HCT116 (cell line): Measurements from ENCODE around the gene THADA. TPM values are rescaled to one million over a fixed set of nuclear protein-coding genes. Genes with fewer than 3 reads are reported as not detected.

Experiments used
- ATAC-seq: fragments of 200-7000 bp; cut with Tn5 transposase; 2 replicates; pipeline ENCODE4 v1.9.1; 2020; ENCODE audit warnings: mild to moderate bottlenecking, moderate library complexity
- BruUV-seq: library from RNA; stranded (reverse); fragments of 400-500 nt; replicated peaks from 2 replicates; lab custom pipeline; 2021; lab: Mats Ljungman, UMichigan
- CTCF ChIA-PET: fragments of 300-600 bp; sonication (Branson Sonifier 250); formaldehyde crosslinking; loops from one replicate; lab custom pipeline; 2021; ENCODE audit warnings: antibody characterized with exemption; lab: Charles Lee
- POLR2A ChIA-PET: fragments of 300-600, 350-600 bp; sonication (Branson Sonifier 250); formaldehyde crosslinking; loops from one replicate; lab custom pipeline; 2021; ENCODE audit warnings: antibody characterized with exemption; lab: Charles Lee
- RAD21 ChIA-PET, 2 experiments: fragments of 300-600 bp; sonication (Branson Sonifier 250); formaldehyde crosslinking; loops; one replicate each; lab custom pipeline; 2023; ENCODE audit warnings: low total read pairs in 2 of 2; ENCODE audit not compliant: uncharacterized antibody in 2 of 2, unreplicated experiment in 2 of 2, low non-redundant PET in 1 of 2; lab: Charles Lee
- DNase-seq: peaks from one replicate; pipeline ENCODE4 v3.0.0-alpha.2; 2010; ENCODE audit warnings: low read depth, low spot score
- H2AFZ ChIP-seq: fragments of 200-600 bp; shearing (Covaris generic), sonication (generic); 2 replicates; pipeline ENCODE4 v1.6.1; 2017; ENCODE audit warnings: low read depth, mixed run types, mixed read lengths, antibody characterized with exemption, low read length; ENCODE audit not compliant: poor library complexity, severe bottlenecking
- H3K27ac ChIP-seq: 2 replicates; pipeline ENCODE4 v1.5.1; 2012; ENCODE audit warnings: low read depth, low read length
- H3K27me3 ChIP-seq: fragments of 200-600 bp; sonication (generic); 2 replicates; pipeline ENCODE4 v1.6.1; 2016; ENCODE audit warnings: mixed run types, low read length, mixed read lengths; ENCODE audit not compliant: insufficient read depth
- H3K36me3 ChIP-seq, 2 experiments: fragments of 200-500 bp in 1 of 2; fragments of 200-600 bp in 1 of 2; sonication (Bioruptor generic) in 1 of 2; sonication (generic) in 1 of 2; 2 replicates each; pipeline versions ENCODE4 v1.5.1 to v1.6.1; 2014 to 2016; ENCODE audit warnings: low read length in 2 of 2, inconsistent platforms in 1 of 2, mixed read lengths in 1 of 2, mixed run types in 1 of 2; ENCODE audit not compliant: insufficient read depth in 2 of 2, control insufficient read depth in 1 of 2
- H3K4me1 ChIP-seq, 2 experiments: fragments of 200-600 bp in 1 of 2; sonication (generic) in 1 of 2; 2 replicates each; pipeline versions ENCODE4 v1.5.1 to v1.6.1; 2012 to 2017; ENCODE audit warnings: low read length in 2 of 2, inconsistent platforms in 1 of 2, mild to moderate bottlenecking in 1 of 2, mixed read lengths in 1 of 2, mixed run types in 1 of 2, moderate library complexity in 1 of 2; ENCODE audit not compliant: insufficient read depth in 2 of 2, control insufficient read depth in 1 of 2
- H3K4me2 ChIP-seq: fragments of 200-600 bp; sonication (generic); 2 replicates; pipeline ENCODE4 v1.6.1; 2017; ENCODE audit warnings: mixed run types, low read length, mixed read lengths
- H3K4me3 ChIP-seq, 2 experiments: fragments of 200-600 bp in 1 of 2; sonication (generic) in 1 of 2; replicated peaks in 1 of 2; 2 replicates each; pipeline ENCODE4 v1.5.1; 2011 to 2016; ENCODE audit warnings: low read length in 2 of 2, control low read depth in 1 of 2, low read depth in 1 of 2, mild to moderate bottlenecking in 1 of 2, mixed read lengths in 1 of 2, mixed run types in 1 of 2
- H3K79me2 ChIP-seq: fragments of 200-600 bp; sonication (generic); 2 replicates; pipeline ENCODE4 v1.6.1; 2017; ENCODE audit warnings: mild to moderate bottlenecking, mixed run types, low read length, moderate library complexity, mixed read lengths; ENCODE audit not compliant: insufficient read depth
- H3K9ac ChIP-seq: fragments of 200-600 bp; sonication (generic); 2 replicates; pipeline ENCODE4 v1.6.1; 2016; ENCODE audit warnings: low read length, mixed read lengths
- H3K9me2 ChIP-seq: fragments of 200-600 bp; sonication (generic), shearing (Covaris generic); 2 replicates; pipeline ENCODE4 v1.6.1; 2017; ENCODE audit warnings: mixed run types, mild to moderate bottlenecking, moderate library complexity; ENCODE audit not compliant: insufficient read depth
- H3K9me3 ChIP-seq, 2 experiments: fragments of 200-500 bp in 1 of 2; fragments of 200-600 bp in 1 of 2; sonication (Bioruptor generic) in 1 of 2; sonication (generic) in 1 of 2; 2 replicates each; pipeline ENCODE4 v1.6.1; 2014 to 2017; ENCODE audit warnings: low read length in 2 of 2, mixed read lengths in 2 of 2, inconsistent platforms in 1 of 2, low read depth in 1 of 2, mild to moderate bottlenecking in 1 of 2, mixed run types in 1 of 2, moderate library complexity in 1 of 2; ENCODE audit not compliant: control insufficient read depth in 1 of 2, insufficient read depth in 1 of 2
- H4K20me1 ChIP-seq: fragments of 200-600 bp; sonication (generic), shearing (Covaris generic); 2 replicates; pipeline ENCODE4 v1.6.1; 2017; ENCODE audit warnings: mixed run types, mild to moderate bottlenecking, moderate library complexity; ENCODE audit not compliant: insufficient read depth
- CEBPB ChIP-seq: IDR thresholded peaks from 2 replicates; pipeline ENCODE4 v1.6.1; 2012; ENCODE audit warnings: low read depth
- EGR1 ChIP-seq: IDR thresholded peaks from 2 replicates; pipeline ENCODE4 v1.6.1; 2012; ENCODE audit warnings: low read depth
- POLR2A ChIP-seq: IDR thresholded peaks from 2 replicates; pipeline ENCODE4 v1.7.0; 2011; ENCODE audit warnings: borderline replicate concordance; ENCODE audit not compliant: insufficient read depth, insufficient read length; ENCODE audit errors: extremely low read depth
- RAD21 ChIP-seq: IDR thresholded peaks from 2 replicates; pipeline ENCODE4 v1.6.1; 2012; ENCODE audit warnings: low read depth, mild to moderate bottlenecking
- SIN3A ChIP-seq: IDR thresholded peaks from 2 replicates; pipeline ENCODE4 v1.6.1; 2012; ENCODE audit warnings: low read depth
- SP1 ChIP-seq: IDR thresholded peaks from 2 replicates; pipeline ENCODE4 v1.6.1; 2012; ENCODE audit warnings: low read depth
- SRF ChIP-seq: IDR thresholded peaks from 2 replicates; pipeline ENCODE4 v1.6.1; 2012; ENCODE audit warnings: low read depth
- ZNF274 ChIP-seq: fragments of 200-500 bp; sonication (Bioruptor generic); IDR thresholded peaks from 2 replicates; pipeline ENCODE4 v1.6.1; 2014; ENCODE audit warnings: mild to moderate bottlenecking, low read depth, low read length, inconsistent platforms
- intact Hi-C: fragments of 100-400 bp; cut with micrococcal nuclease; formaldehyde crosslinking; loops from 2 replicates; pipeline ENCODE4 v1.10.0; 2022
- total RNA-seq: library from RNA; stranded (reverse); gene quantifications from one replicate; pipeline ENCODE4 v1.2.1, GENCODE V29; 2021; ENCODE audit not compliant: unreplicated experiment
- TF ChIP-seq, protein P1 (sequence below), 3 experiments: fragments of 200-600 bp in 1 of 3; sonication (generic) in 1 of 3; IDR thresholded peaks in 2 of 3; conservative IDR thresholded peaks in 1 of 3; 2 replicates each; pipeline ENCODE4 v1.5.1; 2012 to 2017; ENCODE audit warnings: low read depth in 2 of 3, low read length in 2 of 3, antibody characterized with exemption in 1 of 3, borderline replicate concordance in 1 of 3, control low read depth in 1 of 3, mild to moderate bottlenecking in 1 of 3, mixed read lengths in 1 of 3, mixed run types in 1 of 3, moderate library complexity in 1 of 3; ENCODE audit not compliant: insufficient read depth in 1 of 3
- TF ChIP-seq, protein P2 (sequence below): IDR thresholded peaks from 2 replicates; pipeline ENCODE4 v1.6.1; 2012

THADA gene
- total RNA-seq, 1 experiment from 2014 or later, result 30.7 TPM

- BruUV-seq, result no TSS peak
Measured at GRCh38 chr2:43186321-43186678, 409.5 kb downstream of the THADA start.

More at GRCh38 chr2:43186321-43186678, 409.5 kb downstream of the THADA start:
- no peak for ATAC-seq
- no peak for DNase-seq
- POLR2A ChIA-PET, result no interaction called here
- Histone ChIP-seq H3K4me2 (peak overlapping the region; percentile 73; the same call in 1 of the 2 replicates), H3K36me3 (no peaks in the 10 kb centered on the region), H3K27me3 (no peaks in the 10 kb centered on the region), H3K9ac (no peak overlapping the region), H2AFZ (no peak overlapping the region), H3K9me2 (no peaks in the 10 kb centered on the region), H3K27ac (peak overlapping the region; percentile 51; the same call in 1 of the 2 replicates), H4K20me1 (no peaks in the 10 kb centered on the region), H3K9me3 (no peaks in the 10 kb centered on the region)
- intact Hi-C loops, result no loop called here
- RAD21 ChIA-PET, result interaction anchor here in 1 of 2 experiments (1.0 kb wide), 1 partner anchor 40 kb away, joined by 3 read pairs; the partner anchor contains the start of gene ZFP36L2
- TF ChIP-seq SRF (no peak), ZNF274 (no peak), EGR1 (no peak), RAD21 (no peak), SIN3A (no peak), SP1 (no peak), CEBPB (no peak), POLR2A (no peak)
- TF ChIP-seq, protein P1, sequence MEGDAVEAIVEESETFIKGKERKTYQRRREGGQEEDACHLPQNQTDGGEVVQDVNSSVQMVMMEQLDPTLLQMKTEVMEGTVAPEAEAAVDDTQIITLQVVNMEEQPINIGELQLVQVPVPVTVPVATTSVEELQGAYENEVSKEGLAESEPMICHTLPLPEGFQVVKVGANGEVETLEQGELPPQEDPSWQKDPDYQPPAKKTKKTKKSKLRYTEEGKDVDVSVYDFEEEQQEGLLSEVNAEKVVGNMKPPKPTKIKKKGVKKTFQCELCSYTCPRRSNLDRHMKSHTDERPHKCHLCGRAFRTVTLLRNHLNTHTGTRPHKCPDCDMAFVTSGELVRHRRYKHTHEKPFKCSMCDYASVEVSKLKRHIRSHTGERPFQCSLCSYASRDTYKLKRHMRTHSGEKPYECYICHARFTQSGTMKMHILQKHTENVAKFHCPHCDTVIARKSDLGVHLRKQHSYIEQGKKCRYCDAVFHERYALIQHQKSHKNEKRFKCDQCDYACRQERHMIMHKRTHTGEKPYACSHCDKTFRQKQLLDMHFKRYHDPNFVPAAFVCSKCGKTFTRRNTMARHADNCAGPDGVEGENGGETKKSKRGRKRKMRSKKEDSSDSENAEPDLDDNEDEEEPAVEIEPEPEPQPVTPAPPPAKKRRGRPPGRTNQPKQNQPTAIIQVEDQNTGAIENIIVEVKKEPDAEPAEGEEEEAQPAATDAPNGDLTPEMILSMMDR (IDR thresholded peaks at IDR 0.05 in 2 of 3, conservative IDR thresholded peaks at IDR 0.05 in 1 of 3; ENCODE audit: borderline replicate concordance in 1 of 3, insufficient read depth in 1 of 3, low read depth in 2 of 3, low read length in 2 of 3), result no peak
- TF ChIP-seq, protein P2, sequence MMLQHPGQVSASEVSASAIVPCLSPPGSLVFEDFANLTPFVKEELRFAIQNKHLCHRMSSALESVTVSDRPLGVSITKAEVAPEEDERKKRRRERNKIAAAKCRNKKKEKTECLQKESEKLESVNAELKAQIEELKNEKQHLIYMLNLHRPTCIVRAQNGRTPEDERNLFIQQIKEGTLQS, result no peak
- TF ChIP-seq, all 23 proteins: peak for 0
- Histone ChIP-seq H3K4me1 (peaks cover 21 to 50% of the 10 kb centered on the region in 2 experiments), H3K79me2 (no peaks in the 10 kb centered on the region), H3K4me3 (no peak overlapping the region)
- CTCF ChIA-PET, result no interaction called here
